ENCODE results near the gene HHIPL2.
"Not testable (repeated sequence)": the region's sequence is repeated elsewhere in the genome, so short reads cannot be mapped to it uniquely, and the experiment has no call there.

The HHIPL2 gene

GRCh38 chr1:222546091-222546490 lies 1.8 kb downstream of the HHIPL2 start:
- H3K4me3 ChIP-seq (ENCODE audit: low read length) = no peak overlapping the region
- DNase-seq (ENCODE audit: low read depth, low spot score) = no peak

GRCh38 chr1:222543817-222544216 lies 4.1 kb downstream of the HHIPL2 start:
- no peak overlapping the region for H3K4me3 ChIP-seq (ENCODE audit: low read length)
- DNase-seq (ENCODE audit: low read depth, low spot score) = no peak

- DNase-seq (ENCODE audit: low read depth, low spot score) = no peak
- H3K4me3 ChIP-seq (ENCODE audit: low read length) = no peak overlapping the region
Observed at GRCh38 chr1:222540598-222540995, 7.3 kb downstream of the HHIPL2 start.

GRCh38 chr1:222539951-222540597 lies 7.8 kb downstream of the HHIPL2 start:
- H3K4me3 ChIP-seq (ENCODE audit: low read length) = no peak overlapping the region
- DNase-seq (ENCODE audit: low read depth, low spot score) = no peak

GRCh38 chr1:222535455-222535854 lies 12.4 kb downstream of the HHIPL2 start:
- H3K4me3 ChIP-seq (ENCODE audit: low read length) = no peak overlapping the region
- no peak for DNase-seq (ENCODE audit: low read depth, low spot score)

- no peak overlapping the region for H3K4me3 ChIP-seq (ENCODE audit: low read length)
- no peak for DNase-seq (ENCODE audit: low read depth, low spot score)
Observed at GRCh38 chr1:222530852-222531251, 17.1 kb downstream of the HHIPL2 start.

- no peak for DNase-seq (ENCODE audit: low read depth, low spot score)
- no peak overlapping the region for H3K4me3 ChIP-seq (ENCODE audit: low read length)
Observed at GRCh38 chr1:222529916-222530315, 18.0 kb downstream of the HHIPL2 start.

GRCh38 chr1:222529181-222529580 lies 18.7 kb downstream of the HHIPL2 start:
- H3K4me3 ChIP-seq (ENCODE audit: low read length) = no peak overlapping the region
- no peak for DNase-seq (ENCODE audit: low read depth, low spot score)

- no peak overlapping the region for H3K4me3 ChIP-seq (ENCODE audit: low read length)
- DNase-seq (ENCODE audit: low read depth, low spot score) = no peak
Observed at GRCh38 chr1:222525951-222526350, 22.0 kb downstream of the HHIPL2 start.

GRCh38 chr1:222523852-222524251 lies 24.1 kb downstream of the HHIPL2 start:
- H3K4me3 ChIP-seq (ENCODE audit: low read length) = no peak overlapping the region
- peak; percentile 53 for DNase-seq (ENCODE audit: low read depth, low spot score)

GRCh38 chr1:222522105-222522915 lies 25.6 kb downstream of the HHIPL2 start:
- H3K4me3 ChIP-seq (ENCODE audit: low read length) = no peak overlapping the region
- no peak for DNase-seq (ENCODE audit: low read depth, low spot score)

- no peak overlapping the region for H3K4me3 ChIP-seq (ENCODE audit: low read length)
- peak; percentile 14 for DNase-seq (ENCODE audit: low read depth, low spot score)
Observed at GRCh38 chr1:222521299-222522104, 26.4 kb downstream of the HHIPL2 start.

- DNase-seq (ENCODE audit: low read depth, low spot score); H3K4me3 ChIP-seq (ENCODE audit: low read length): not testable (repeated sequence)
Observed at GRCh38 chr1:222489496-222489895, 58.4 kb downstream of the HHIPL2 start.

- not testable (repeated sequence) for H3K4me3 ChIP-seq (ENCODE audit: low read length); DNase-seq (ENCODE audit: low read depth, low spot score)
Observed at GRCh38 chr1:222487774-222488173, 60.1 kb downstream of the HHIPL2 start.

- DNase-seq (ENCODE audit: low read depth, low spot score); H3K4me3 ChIP-seq (ENCODE audit: low read length): not testable (repeated sequence)
Observed at GRCh38 chr1:222484005-222484404, 63.9 kb downstream of the HHIPL2 start.

GRCh38 chr1:222479567-222479966 lies 68.3 kb downstream of the HHIPL2 start:
- not testable (repeated sequence) for DNase-seq (ENCODE audit: low read depth, low spot score); H3K4me3 ChIP-seq (ENCODE audit: low read length)

- H3K4me3 ChIP-seq (ENCODE audit: low read length); DNase-seq (ENCODE audit: low read depth, low spot score): not testable (repeated sequence)
Observed at GRCh38 chr1:222476436-222476835, 71.5 kb downstream of the HHIPL2 start.

- not testable (repeated sequence) for DNase-seq (ENCODE audit: low read depth, low spot score); H3K4me3 ChIP-seq (ENCODE audit: low read length)
Observed at GRCh38 chr1:222473717-222474116, 74.2 kb downstream of the HHIPL2 start.

GRCh38 chr1:222472776-222473540 lies 74.9 kb downstream of the HHIPL2 start:
- not testable (repeated sequence) for H3K4me3 ChIP-seq (ENCODE audit: low read length); DNase-seq (ENCODE audit: low read depth, low spot score)

All from Jurkat, Clone E6-1 (cell line).